A673 (cell line): ENCODE data around the gene USP25. TPM values are rescaled to one million over a fixed set of nuclear protein-coding genes. Genes with fewer than 3 reads are reported as not detected.

Source experiments
- BruUV-seq: library from RNA; stranded (reverse); fragments of 400-500 nt; replicated peaks from 2 replicates; lab custom pipeline; 2021; lab: Mats Ljungman, UMichigan
- CTCF ChIA-PET: fragments of 300-600 bp; sonication (Branson Sonifier 250); formaldehyde crosslinking; loops from one replicate; lab custom pipeline; 2022; ENCODE audit warnings: antibody characterized with exemption; lab: Charles Lee
- POLR2A ChIA-PET: fragments of 300-600 bp; sonication (Branson Sonifier 250); formaldehyde crosslinking; loops from one replicate; lab custom pipeline; 2022; ENCODE audit warnings: antibody characterized with exemption; ENCODE audit not compliant: low non-redundant PET; lab: Charles Lee
- DNase-seq: peaks from one replicate; pipeline ENCODE4 v3.0.0-alpha.2; 2015; ENCODE audit warnings: low spot score
- H3K27ac ChIP-seq: fragments of 200-600 bp; sonication (generic); 2 replicates; pipeline ENCODE4 v1.5.1; 2016; ENCODE audit warnings: mixed run types, low read depth, mild to moderate bottlenecking, mixed read lengths, antibody characterized with exemption, low read length; ENCODE audit not compliant: poor library complexity, severe bottlenecking
- H3K27me3 ChIP-seq: fragments of 200-600 bp; sonication (generic); replicated peaks from 2 replicates; pipeline ENCODE4 v1.6.1; 2017; ENCODE audit warnings: mixed run types, low read depth, mild to moderate bottlenecking, mixed read lengths, antibody characterized with exemption, low read length; ENCODE audit not compliant: insufficient read depth, poor library complexity
- H3K36me3 ChIP-seq: fragments of 200-600 bp; sonication (generic); 2 replicates; pipeline ENCODE4 v1.6.1; 2016; ENCODE audit warnings: mixed run types, mild to moderate bottlenecking, mixed read lengths, antibody characterized with exemption, low read length; ENCODE audit not compliant: insufficient read depth, poor library complexity, severe bottlenecking
- H3K4me1 ChIP-seq: fragments of 200-600 bp; sonication (generic); 2 replicates; pipeline ENCODE4 v1.6.1; 2017; ENCODE audit warnings: mixed run types, mild to moderate bottlenecking, mixed read lengths, antibody characterized with exemption, low read length; ENCODE audit not compliant: insufficient read depth, poor library complexity, severe bottlenecking
- H3K4me3 ChIP-seq: fragments of 200-600 bp; sonication (generic); 2 replicates; pipeline ENCODE4 v1.5.1; 2016; ENCODE audit warnings: low read depth, mixed run types, mild to moderate bottlenecking, mixed read lengths, low read length; ENCODE audit not compliant: poor library complexity, severe bottlenecking
- H3K9me3 ChIP-seq: fragments of 200-600 bp; sonication (generic); 2 replicates; pipeline ENCODE4 v1.6.1; 2016; ENCODE audit warnings: mixed run types, low read depth, mild to moderate bottlenecking, mixed read lengths, antibody characterized with exemption, low read length; ENCODE audit not compliant: poor library complexity, severe bottlenecking
- CTCF ChIP-seq: fragments of 300-800, 200-600 bp; sonication (generic); conservative IDR thresholded peaks from 2 replicates; pipeline ENCODE4 v1.5.1; 2017; ENCODE audit warnings: low read depth, mild to moderate bottlenecking, antibody characterized with exemption, low read length, moderate library complexity, mixed read lengths
- EZH2 ChIP-seq: fragments of 200-600 bp; sonication (generic); IDR thresholded peaks from 2 replicates; pipeline ENCODE4 v1.6.1; 2017; ENCODE audit warnings: borderline replicate concordance, low read depth, mild to moderate bottlenecking, mixed read lengths, antibody characterized with exemption, low read length; ENCODE audit not compliant: poor library complexity, severe bottlenecking
- intact Hi-C: fragments of 100-400 bp; cut with micrococcal nuclease; formaldehyde crosslinking; loops from one replicate; pipeline ENCODE4 v1.10.0; 2022; ENCODE audit not compliant: unreplicated experiment
- total RNA-seq: library from RNA; stranded (reverse); gene quantifications from 2 replicates; pipeline ENCODE4 v1.2.3, GENCODE V29; 2021

Gene USP25
- total RNA-seq, 1 experiment from 2014 or later = 27.5 TPM

GRCh38 chr21:15793109-15793508 lies 63.3 kb downstream of the USP25 start:
- Histone ChIP-seq H3K4me1 (peaks cover 54% of the 10 kb centered on the region), H3K36me3 (peaks cover 4% of the 10 kb centered on the region), H3K4me3 (no peak overlapping the region), H3K9me3 (no peaks in the 10 kb centered on the region), H3K27me3 (no peaks in the 10 kb centered on the region), H3K27ac (no peak overlapping the region)
- no TSS peak for BruUV-seq
- TF ChIP-seq CTCF = no peak
- TF ChIP-seq EZH2 = no peak
- DNase-seq = no peak
- ChIA-PET POLR2A (no interaction called here), CTCF (no interaction called here)
- intact Hi-C loops = no loop called here

GRCh38 chr21:15793550-15794235 lies 63.9 kb downstream of the USP25 start:
- Histone ChIP-seq H3K4me3 (no peak overlapping the region), H3K36me3 (peaks cover 4% of the 10 kb centered on the region), H3K27ac (no peak overlapping the region), H3K9me3 (no peaks in the 10 kb centered on the region), H3K4me1 (peaks cover 54% of the 10 kb centered on the region), H3K27me3 (no peaks in the 10 kb centered on the region)
- BruUV-seq = no TSS peak
- ChIA-PET CTCF (no interaction called here), POLR2A (interaction anchor here (0.6 kb wide), 1 partner anchor 1217 kb away, joined by 3 read pairs; no protein-coding TSS in a partner anchor)
- intact Hi-C loops = no loop called here
- TF ChIP-seq EZH2 (no peak), CTCF (no peak)
- no peak for DNase-seq

- no TSS peak for BruUV-seq
These were observed 64.6 kb downstream of the USP25 start for GRCh38 chr21:15794277-15794912.

More at GRCh38 chr21:15794277-15794912, 64.6 kb downstream of the USP25 start:
- Histone ChIP-seq H3K27me3 (no peaks in the 10 kb centered on the region), H3K36me3 (peaks cover 4% of the 10 kb centered on the region), H3K4me3 (no peak overlapping the region), H3K9me3 (no peaks in the 10 kb centered on the region), H3K4me1 (peaks cover 49% of the 10 kb centered on the region), H3K27ac (no peak overlapping the region)
- ChIA-PET POLR2A (interaction anchor here (0.6 kb wide), 1 partner anchor 1218 kb away, joined by 3 read pairs; no protein-coding TSS in a partner anchor), CTCF (no interaction called here)
- no peak for TF ChIP-seq EZH2
- no peak for TF ChIP-seq CTCF
- intact Hi-C loops = no loop called here
- no peak for DNase-seq
